PC-9 (cell line): ENCODE data around the gene CDKN1A.

ENCODE experiments used
- EZH2 ChIP-seq: fragments of 200-600 bp; sonication (generic); IDR thresholded peaks from 2 replicates; pipeline ENCODE4 v1.8.0; 2017; ENCODE audit warnings: antibody characterized with exemption, low read depth
- TF ChIP-seq, protein P1 (sequence below): fragments of 200-600 bp; sonication (generic); conservative IDR thresholded peaks from 2 replicates; pipeline ENCODE4 v1.6.1; 2017; ENCODE audit warnings: mixed run types, antibody characterized with exemption, mild to moderate bottlenecking, moderate library complexity

DNA sequence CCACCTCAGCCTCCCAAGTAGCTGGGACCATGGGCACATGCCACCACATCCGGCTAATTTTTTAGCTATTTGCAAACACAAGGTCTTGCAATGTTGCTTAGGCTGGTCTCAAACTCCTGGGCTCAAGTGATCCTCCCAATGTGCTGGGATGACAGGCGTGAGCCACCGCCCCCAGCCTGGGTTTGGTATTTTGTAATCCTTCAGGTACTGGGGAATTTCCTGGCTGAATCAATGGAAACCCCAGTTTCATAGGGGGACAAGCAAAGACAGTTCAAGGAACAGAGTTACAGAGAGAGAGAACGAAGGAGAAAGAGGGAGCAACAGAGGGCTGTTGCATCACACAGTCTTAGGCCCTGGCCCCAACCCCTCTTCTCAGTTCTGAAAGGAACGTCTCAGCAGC, 54.8 kb downstream of the CDKN1A start:
- TF ChIP-seq, protein P1, sequence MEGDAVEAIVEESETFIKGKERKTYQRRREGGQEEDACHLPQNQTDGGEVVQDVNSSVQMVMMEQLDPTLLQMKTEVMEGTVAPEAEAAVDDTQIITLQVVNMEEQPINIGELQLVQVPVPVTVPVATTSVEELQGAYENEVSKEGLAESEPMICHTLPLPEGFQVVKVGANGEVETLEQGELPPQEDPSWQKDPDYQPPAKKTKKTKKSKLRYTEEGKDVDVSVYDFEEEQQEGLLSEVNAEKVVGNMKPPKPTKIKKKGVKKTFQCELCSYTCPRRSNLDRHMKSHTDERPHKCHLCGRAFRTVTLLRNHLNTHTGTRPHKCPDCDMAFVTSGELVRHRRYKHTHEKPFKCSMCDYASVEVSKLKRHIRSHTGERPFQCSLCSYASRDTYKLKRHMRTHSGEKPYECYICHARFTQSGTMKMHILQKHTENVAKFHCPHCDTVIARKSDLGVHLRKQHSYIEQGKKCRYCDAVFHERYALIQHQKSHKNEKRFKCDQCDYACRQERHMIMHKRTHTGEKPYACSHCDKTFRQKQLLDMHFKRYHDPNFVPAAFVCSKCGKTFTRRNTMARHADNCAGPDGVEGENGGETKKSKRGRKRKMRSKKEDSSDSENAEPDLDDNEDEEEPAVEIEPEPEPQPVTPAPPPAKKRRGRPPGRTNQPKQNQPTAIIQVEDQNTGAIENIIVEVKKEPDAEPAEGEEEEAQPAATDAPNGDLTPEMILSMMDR, result no peak
- TF ChIP-seq EZH2, result no peak
